ENCODE results near the gene ALX4. TPM values are rescaled to one million over a fixed set of nuclear protein-coding genes. Genes with fewer than 3 reads are reported as not detected.
A peak's percentile ranks its signal among the peaks of the same experiment; 100 is the strongest.

ALX4 gene
- total and polyA plus RNA-seq, 2 donors from 2014 or later: 0.09 to 0.16 TPM

DNA sequence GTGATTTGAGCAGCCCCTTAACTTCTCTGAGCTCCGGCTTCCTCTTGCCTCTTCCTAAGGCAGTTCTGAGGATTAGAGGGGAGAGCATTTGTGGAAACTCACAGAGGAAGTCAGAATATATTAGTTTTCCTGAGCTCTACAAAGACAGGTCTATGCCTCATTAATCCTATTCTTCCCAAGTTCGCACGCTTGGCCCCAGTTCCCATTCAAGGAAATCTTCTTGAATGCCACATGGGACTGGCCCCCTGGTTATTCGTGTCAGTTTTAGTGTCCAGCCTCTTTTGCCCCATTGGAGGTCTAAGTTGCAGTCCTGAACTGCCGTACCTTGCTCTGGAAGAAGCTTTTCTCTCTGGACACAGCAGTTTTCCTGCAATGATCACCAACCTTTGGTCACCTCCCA, 37.6 kb upstream of the ALX4 start:
- Histone ChIP-seq H3K4me1 (ENCODE audit: control insufficient read depth in 2 of 3, insufficient read depth in 2 of 3, low read depth in 1 of 3, low read length in 3 of 3) (no peaks in the 10 kb centered on the region), H3K36me3 (ENCODE audit: control insufficient read depth in 2 of 3, insufficient read depth in 3 of 3, low read length in 3 of 3) (no peaks in the 10 kb centered on the region), H3K9me3 (ENCODE audit: control insufficient read depth in 2 of 3, insufficient read depth in 1 of 3, low read length in 3 of 3) (no peaks in the 10 kb centered on the region), H3K4me3 (ENCODE audit: low read length in 3 of 3) (no peak overlapping the region), H3K27ac (ENCODE audit: low read depth in 2 of 2, low read length in 2 of 2) (no peak overlapping the region), H3K9ac (ENCODE audit: low read length in 3 of 3) (no peak overlapping the region), H3K27me3 (ENCODE audit: control insufficient read depth, insufficient read depth, low read length) (no peaks in the 10 kb centered on the region)
- peak in 1 of 5 donors; percentile 20 for DNase-seq
- intact Hi-C loops (cut with DNase I): no loop called here
- FAIRE-seq: no peak
- TF ChIP-seq, protein P1, sequence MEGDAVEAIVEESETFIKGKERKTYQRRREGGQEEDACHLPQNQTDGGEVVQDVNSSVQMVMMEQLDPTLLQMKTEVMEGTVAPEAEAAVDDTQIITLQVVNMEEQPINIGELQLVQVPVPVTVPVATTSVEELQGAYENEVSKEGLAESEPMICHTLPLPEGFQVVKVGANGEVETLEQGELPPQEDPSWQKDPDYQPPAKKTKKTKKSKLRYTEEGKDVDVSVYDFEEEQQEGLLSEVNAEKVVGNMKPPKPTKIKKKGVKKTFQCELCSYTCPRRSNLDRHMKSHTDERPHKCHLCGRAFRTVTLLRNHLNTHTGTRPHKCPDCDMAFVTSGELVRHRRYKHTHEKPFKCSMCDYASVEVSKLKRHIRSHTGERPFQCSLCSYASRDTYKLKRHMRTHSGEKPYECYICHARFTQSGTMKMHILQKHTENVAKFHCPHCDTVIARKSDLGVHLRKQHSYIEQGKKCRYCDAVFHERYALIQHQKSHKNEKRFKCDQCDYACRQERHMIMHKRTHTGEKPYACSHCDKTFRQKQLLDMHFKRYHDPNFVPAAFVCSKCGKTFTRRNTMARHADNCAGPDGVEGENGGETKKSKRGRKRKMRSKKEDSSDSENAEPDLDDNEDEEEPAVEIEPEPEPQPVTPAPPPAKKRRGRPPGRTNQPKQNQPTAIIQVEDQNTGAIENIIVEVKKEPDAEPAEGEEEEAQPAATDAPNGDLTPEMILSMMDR (IDR thresholded peaks at IDR 0.05; ENCODE audit: borderline replicate concordance, extremely low read depth, insufficient read depth): no peak

DNA sequence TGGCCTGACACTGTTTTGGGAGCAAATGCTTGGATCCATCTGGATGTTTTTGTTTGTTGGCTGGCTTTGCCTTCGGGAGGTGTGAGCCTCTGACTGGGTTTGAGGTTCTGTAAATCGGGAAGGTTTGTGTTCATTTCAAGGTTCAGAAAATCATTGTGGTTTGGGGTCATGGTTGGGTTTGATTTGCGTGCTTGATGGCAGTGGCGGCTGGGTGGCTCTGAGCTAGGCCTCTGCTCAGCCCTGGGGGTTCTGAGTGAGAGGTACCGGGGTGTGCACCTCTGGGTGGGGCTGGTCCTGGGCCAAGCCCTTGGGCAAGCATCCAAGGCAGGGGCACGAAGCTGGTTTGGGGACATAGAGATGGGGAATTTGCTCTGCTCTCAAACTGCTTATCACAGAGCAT, 37.0 kb upstream of the ALX4 start:
- DNase-seq (no peak), FAIRE-seq (no peak)
- intact Hi-C loops (cut with DNase I): no loop called here
- no peaks in the 10 kb centered on the region for H3K36me3 ChIP-seq (ENCODE audit: control insufficient read depth in 2 of 3, insufficient read depth in 3 of 3, low read length in 3 of 3)
- TF ChIP-seq, protein P1 (IDR thresholded peaks at IDR 0.05; ENCODE audit: borderline replicate concordance, extremely low read depth, insufficient read depth): no peak
- no peak overlapping the region for H3K9ac ChIP-seq (ENCODE audit: low read length in 3 of 3)
- H3K9me3 ChIP-seq (ENCODE audit: control insufficient read depth in 2 of 3, insufficient read depth in 1 of 3, low read length in 3 of 3): no peaks in the 10 kb centered on the region
- H3K27ac ChIP-seq (ENCODE audit: low read depth in 2 of 2, low read length in 2 of 2): no peak overlapping the region
- H3K4me1 ChIP-seq (ENCODE audit: control insufficient read depth in 2 of 3, insufficient read depth in 2 of 3, low read depth in 1 of 3, low read length in 3 of 3): no peaks in the 10 kb centered on the region
- H3K27me3 ChIP-seq (ENCODE audit: control insufficient read depth, insufficient read depth, low read length): no peaks in the 10 kb centered on the region
- H3K4me3 ChIP-seq (ENCODE audit: low read length in 3 of 3): no peak overlapping the region

DNA sequence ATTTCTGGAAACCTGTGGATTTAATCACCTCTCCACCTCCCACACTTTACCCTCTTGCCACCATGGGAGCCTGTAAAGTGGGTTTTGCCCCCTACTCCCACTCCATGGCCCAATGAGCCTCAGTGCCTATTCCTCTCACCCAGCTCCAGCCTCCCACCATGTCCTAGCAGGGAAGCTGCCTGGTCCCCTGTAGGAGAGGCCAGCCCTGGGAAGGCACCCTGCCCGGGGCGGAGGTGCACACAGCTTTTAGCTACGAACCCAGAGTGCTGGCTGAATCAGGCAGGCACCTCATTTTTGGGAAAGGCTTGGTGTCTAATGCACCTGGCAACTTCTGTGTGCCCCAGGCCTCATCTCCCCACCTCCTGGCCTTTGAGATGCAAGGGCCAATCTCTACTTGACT, 35.8 kb upstream of the ALX4 start:
- no peak for FAIRE-seq
- DNase-seq: no peak
- no peak overlapping the region for H3K4me3 ChIP-seq (ENCODE audit: low read length in 3 of 3)
- no peak overlapping the region for H3K27ac ChIP-seq (ENCODE audit: low read depth in 2 of 2, low read length in 2 of 2)
- no peaks in the 10 kb centered on the region for H3K27me3 ChIP-seq (ENCODE audit: control insufficient read depth, insufficient read depth, low read length)
- no peaks in the 10 kb centered on the region for H3K4me1 ChIP-seq (ENCODE audit: control insufficient read depth in 2 of 3, insufficient read depth in 2 of 3, low read depth in 1 of 3, low read length in 3 of 3)
- TF ChIP-seq, protein P1 (IDR thresholded peaks at IDR 0.05; ENCODE audit: borderline replicate concordance, extremely low read depth, insufficient read depth): no peak
- H3K9ac ChIP-seq (ENCODE audit: low read length in 3 of 3): no peak overlapping the region
- intact Hi-C loops (cut with DNase I): no loop called here
- no peaks in the 10 kb centered on the region for H3K36me3 ChIP-seq (ENCODE audit: control insufficient read depth in 2 of 3, insufficient read depth in 3 of 3, low read length in 3 of 3)
- no peaks in the 10 kb centered on the region for H3K9me3 ChIP-seq (ENCODE audit: control insufficient read depth in 2 of 3, insufficient read depth in 1 of 3, low read length in 3 of 3)

DNA sequence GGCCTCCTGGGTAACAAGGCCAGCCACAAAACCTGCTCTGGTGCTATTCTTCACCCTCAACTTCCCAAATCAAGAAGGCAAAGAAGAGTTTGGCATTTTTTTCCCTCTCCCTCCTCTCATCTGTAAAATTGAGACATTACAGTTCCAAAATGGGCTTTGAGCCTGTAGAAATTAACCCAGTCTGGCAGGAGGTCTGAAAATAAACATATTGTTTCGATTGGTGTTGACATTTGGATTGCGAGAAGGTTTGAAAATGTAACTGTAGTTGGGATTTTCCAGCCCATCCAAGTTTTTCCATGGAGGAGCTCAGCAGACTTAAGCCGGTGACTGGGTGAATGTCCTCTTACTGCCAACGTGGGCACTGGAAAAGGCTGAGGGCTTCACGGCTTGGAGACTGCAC, 35.0 kb upstream of the ALX4 start:
- DNase-seq: no peak
- H3K9me3 ChIP-seq (ENCODE audit: control insufficient read depth in 2 of 3, insufficient read depth in 1 of 3, low read length in 3 of 3): no peaks in the 10 kb centered on the region
- no peak overlapping the region for H3K27ac ChIP-seq (ENCODE audit: low read depth in 2 of 2, low read length in 2 of 2)
- no peak overlapping the region for H3K4me3 ChIP-seq (ENCODE audit: low read length in 3 of 3)
- no peaks in the 10 kb centered on the region for H3K4me1 ChIP-seq (ENCODE audit: control insufficient read depth in 2 of 3, insufficient read depth in 2 of 3, low read depth in 1 of 3, low read length in 3 of 3)
- TF ChIP-seq, protein P1 (IDR thresholded peaks at IDR 0.05; ENCODE audit: borderline replicate concordance, extremely low read depth, insufficient read depth): no peak
- no peaks in the 10 kb centered on the region for H3K36me3 ChIP-seq (ENCODE audit: control insufficient read depth in 2 of 3, insufficient read depth in 3 of 3, low read length in 3 of 3)
- no peaks in the 10 kb centered on the region for H3K27me3 ChIP-seq (ENCODE audit: control insufficient read depth, insufficient read depth, low read length)
- FAIRE-seq: no peak
- no peak overlapping the region for H3K9ac ChIP-seq (ENCODE audit: low read length in 3 of 3)
- intact Hi-C loops (cut with DNase I): no loop called here
